Endometrial microvascular endothelial cells (primary cell): Measurements from ENCODE around the gene PICK1. TPM values are rescaled to one million over a fixed set of nuclear protein-coding genes. Genes with fewer than 3 reads are reported as not detected.

Experiments used
- in situ Hi-C: cut with HindIII; loops from 2 replicates; pipeline ENCODE4 v1.10.0; 2017; ENCODE audit warnings: low sequenced_read_pairs, low pct_unique_long_range_greater_than_20kb; ENCODE audit errors: inconsistent ontology term
- total RNA-seq: library from RNA; depleted of rRNA; stranded (reverse); fragments of >200 nt; gene quantifications from one replicate; pipeline ENCODE4 v1.2.3, GENCODE V29; 2015; ENCODE audit errors: inconsistent ontology term

PICK1 gene
- total RNA-seq, 1 donor from 2014 or later = 17.2 TPM

DNA sequence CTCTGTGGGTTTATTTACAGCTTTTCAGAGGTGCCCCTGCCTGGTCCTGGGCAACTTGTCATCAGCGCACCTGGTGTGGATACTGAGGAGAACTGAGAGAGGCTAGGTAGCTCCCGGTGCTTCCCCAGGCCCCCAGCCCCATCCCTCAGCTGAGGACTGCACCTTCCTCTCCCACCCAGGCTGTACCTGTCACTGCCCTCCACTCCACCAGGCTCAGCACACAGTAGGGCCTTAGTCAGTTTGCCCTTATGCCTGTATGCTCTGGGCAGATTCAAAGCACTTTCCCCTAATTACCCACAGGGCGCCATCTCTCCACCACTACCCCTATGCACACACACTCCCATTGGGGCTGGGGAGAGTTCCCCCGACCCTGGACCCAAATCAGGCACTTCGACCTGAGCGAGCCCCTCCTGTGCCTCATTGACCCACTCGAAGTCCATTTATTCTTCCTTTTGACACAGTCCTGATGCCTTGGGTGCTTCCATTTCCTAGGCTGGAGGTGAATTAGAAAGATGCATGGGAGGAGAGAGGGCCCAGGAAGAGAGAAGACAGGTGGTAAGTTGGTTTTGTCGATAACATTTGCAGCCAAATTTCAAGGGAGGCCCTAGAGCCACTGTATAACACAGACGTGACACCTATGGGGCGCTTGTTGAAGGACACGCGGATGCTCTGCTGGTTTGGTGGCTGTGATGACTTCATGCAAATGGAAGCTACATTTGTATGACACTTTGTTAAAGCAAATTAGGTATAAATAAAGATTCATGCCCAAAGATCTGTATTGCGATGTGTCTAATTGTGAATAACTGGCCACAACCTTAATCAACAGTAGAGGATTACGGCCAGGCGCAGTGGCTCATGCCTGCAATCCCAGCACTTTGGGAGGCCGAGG lies 13.8 kb upstream of the PICK1 start:
- in situ Hi-C loops = no loop called here

DNA sequence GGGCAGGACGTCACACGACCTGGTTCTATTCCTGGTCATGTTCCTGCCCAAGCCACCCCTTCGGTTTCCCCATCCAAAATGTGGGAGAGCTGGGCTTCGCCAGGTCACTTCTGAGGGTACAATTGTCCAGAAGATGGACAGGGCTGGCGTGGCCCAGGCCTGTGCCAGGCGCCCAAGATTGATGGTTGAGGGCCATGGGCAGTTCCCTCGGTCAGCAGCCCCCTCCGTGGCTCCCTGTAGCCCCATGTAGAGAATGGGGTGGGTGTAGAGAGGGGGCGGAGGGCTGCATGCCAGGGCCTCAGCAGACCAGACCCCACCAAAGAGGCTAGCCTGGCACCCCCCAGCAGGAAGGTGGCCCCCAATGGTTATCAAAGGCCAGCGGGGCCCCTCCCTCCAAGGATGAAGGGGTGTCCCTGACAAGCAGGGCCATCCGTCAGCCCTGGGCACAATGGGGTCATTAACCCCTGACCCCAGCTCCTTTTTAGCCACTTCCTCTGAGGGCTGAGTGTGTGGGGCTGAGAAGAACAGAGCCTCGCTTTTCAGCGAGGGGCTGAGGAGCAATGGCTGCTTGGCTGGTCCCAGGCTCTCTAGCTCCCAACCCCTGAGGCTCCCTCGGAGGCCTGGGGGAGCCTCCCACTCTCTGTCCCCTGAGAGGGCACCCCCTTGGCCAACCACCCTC lies 11.0 kb upstream of the PICK1 start:
- in situ Hi-C loops = no loop called here

DNA sequence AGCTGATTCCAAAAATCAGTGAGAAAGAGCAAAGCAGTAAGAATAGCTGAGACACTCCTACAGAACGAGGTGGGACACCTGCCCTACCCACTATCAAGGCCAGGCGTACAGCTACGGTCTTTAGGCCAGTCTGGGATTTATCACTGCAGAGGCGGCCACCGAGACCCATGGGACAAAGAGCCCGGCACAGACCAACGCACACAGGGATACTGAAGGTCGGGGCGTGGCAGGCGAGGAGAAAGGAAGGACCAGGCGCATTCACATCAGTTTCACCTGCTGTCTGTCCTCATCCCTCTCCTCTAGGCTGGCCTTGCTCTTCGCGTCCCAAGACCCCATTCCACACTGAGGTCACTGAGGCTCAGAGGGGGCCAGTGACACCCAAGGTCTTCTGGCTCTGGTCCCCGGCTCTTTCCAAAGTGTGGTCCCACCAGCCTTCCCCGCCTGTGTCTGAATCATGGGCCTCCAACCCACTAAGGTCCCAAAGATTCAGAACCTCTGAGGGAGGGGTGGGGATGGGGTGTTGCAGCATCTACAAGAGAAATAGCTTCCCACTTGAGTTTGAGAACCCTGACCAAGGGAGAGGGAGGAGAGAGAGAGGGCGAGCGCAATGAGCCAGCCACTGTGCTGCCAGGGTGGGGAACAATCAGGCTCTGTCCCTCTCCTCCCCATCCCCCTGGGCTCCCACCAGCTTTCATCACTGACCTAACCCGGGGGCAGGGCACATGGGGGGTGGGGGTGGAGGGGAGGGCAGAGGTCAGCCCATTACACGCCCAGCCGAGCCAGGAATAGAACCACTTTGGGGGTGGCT lies 7.2 kb upstream of the PICK1 start:
- in situ Hi-C loops = no loop called here

DNA sequence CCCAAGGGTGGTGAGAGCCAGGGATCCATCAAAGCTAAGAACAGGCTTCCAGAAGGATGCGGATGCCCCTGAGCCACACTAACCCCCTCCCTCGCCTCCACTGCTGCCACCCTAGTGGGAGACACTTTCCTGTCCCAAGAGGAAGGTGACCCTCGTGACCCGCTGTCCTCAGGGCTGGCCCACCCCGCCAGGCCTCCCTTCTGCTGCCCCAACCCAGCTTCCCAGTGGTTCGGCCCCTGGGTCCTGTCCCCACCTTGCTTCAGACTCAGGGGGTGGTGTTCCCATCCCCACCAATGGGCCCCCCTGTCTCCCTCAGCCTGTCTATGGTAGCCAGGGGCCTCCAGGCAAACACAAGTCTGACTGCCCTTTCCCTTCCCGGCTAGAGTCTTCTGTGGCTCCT lies 6.5 kb upstream of the PICK1 start:
- in situ Hi-C loops = no loop called here

DNA sequence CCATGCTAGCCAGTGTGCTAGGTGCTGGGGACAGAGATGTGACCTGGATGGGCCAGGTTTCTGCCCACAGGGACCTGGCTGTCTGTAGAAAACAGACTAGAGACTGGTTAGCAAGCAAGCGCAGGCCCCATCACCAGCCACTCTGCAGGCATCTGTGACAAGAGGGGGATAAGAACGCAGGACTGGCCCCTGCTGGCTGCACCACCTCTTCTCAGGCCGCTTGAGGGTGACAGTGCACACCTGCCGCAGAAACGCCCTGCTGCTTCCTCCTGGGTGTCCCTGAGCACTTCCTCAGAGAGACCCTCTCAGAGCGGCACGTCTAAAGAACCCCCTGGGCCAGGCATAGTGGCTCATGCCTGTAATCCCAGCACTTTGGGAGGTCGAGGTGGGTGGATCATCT lies 5.9 kb upstream of the PICK1 start:
- in situ Hi-C loops = no loop called here

DNA sequence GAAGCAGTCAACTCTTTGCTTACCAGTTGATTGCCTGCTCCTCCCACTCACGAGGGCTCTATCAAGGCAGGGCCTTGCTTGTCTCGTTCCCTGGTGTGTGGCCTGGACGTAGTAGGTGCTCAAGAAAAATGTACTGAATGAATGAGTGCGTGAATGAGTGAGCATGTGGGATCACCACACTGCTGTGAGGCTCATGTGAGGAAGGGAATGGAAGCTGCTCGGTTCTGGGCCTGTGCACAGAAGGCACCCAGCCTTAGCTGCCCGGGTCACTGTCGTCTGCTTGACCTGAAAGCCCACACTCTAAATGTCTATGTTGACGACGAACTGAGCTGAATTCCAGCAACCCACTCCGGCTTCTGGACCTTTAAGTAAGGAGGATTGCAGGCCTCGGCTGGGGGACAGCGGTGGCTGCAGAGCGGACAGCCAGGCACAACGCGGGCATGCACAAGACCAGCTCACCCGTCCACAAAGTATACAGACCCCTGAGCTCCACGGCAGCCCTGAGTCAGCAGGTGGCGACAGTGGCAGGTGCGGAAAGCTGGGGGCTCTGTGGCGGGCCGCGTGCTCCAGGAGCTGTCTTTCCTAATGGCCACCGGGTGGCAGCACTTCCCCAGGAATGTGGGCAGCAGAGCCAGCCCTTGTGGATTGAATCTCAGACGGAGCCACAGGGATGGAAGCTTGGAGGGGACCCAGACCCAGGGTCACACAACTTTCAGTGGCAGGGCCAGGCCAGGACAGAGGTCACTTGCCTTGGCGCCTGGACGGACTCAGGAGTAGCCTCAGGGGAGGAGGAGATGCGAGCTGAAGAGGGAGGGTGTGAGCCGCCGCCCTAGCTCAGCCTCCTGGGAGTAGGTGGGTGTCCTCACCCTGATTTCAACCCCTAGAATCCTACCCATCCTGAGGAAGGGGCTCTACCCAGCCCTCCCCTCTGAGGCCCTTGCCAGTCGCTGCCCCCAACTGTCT lies 5.0 kb upstream of the PICK1 start:
- in situ Hi-C loops = no loop called here

DNA sequence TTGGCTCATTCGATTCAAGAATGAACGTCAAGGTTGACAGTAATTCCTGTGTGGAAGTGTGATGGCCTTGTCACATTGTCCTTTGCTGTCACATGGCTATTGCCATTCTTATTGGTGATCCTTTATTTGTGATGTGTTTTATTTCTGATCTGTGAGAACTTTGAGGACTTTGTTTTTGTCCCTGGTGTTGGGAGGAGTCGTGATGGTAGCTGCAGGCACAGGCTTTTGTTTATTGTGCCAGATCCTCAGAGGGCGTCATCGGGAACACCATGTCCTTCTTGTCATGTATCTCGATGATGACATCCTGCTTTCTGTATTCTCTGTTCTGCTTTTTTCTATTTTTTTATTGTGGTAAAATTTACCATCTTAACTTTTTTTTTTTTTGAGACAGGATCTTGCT lies 5.6 kb downstream of the PICK1 start:
- in situ Hi-C loops = no loop called here

DNA sequence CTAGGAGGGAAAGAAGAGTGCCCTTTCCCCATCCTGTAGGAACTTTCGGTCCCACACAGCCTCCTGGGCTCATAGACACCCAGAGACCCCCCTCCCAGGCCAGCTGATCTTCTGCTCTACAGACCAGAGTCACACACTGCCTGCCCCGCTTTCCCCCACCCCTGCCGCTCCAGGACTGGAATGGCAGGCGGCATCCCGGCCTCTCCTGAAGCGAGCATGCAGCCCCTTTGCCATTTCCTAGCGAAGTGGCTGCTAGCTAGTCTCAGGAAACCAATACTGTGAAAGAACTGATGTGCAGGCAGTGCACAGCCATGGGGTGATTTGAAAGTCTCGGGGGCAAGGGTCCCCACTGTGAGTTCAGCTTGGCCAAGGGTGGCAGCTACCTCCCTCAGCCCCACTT lies 8.3 kb downstream of the PICK1 start:
- in situ Hi-C loops = no loop called here

DNA sequence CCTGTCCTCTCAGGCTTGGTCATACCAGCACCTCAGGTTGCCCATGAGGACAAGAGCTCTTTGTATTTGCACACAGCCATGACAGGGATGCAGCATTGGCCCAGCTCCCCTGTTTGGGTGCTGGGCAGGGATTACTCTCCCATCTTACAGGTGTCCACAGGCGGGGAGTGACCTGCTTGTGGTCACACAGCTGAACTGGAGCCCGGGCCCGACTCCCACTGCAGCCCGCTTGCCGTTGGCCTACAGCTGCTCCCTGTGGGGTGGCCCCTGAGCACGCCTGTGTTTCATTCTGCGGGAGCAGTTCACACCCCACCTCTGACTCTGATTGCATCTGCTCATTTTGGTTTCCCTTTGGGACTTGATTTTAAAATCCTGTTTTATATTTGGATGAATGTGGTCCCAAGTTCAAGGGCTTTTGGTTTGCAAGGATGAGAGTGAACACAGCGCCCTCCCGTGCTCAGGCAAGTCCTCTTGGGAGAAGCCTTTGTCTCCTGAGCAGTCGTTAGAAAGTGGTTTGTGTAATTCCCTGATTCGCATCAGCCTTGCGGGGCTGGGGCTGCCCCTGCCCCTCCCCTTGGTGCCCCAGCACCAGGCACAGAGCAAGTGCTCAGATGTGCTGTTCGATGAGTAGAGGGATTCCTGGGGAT lies 9.3 kb downstream of the PICK1 start:
- in situ Hi-C loops = no loop called here

DNA sequence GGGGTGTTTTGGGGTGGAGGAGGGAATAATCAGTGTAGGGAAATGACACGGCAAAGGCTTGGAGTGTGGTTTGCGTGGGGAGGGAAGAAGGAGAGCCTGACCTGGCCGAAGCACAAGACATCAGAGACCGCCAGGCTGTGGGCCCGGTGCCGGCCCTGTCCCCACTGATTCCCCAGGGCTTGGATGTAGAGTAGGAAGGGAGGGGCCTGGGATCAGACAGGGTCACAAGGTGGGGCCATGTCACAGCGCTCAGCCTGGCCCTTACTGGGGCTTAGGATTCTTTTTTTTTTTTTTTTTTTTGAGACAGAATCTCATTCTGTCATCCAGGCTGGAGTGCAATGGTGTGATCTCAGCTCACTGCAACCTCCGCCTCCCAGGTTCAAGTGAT lies 9.8 kb downstream of the PICK1 start:
- in situ Hi-C loops = no loop called here

DNA sequence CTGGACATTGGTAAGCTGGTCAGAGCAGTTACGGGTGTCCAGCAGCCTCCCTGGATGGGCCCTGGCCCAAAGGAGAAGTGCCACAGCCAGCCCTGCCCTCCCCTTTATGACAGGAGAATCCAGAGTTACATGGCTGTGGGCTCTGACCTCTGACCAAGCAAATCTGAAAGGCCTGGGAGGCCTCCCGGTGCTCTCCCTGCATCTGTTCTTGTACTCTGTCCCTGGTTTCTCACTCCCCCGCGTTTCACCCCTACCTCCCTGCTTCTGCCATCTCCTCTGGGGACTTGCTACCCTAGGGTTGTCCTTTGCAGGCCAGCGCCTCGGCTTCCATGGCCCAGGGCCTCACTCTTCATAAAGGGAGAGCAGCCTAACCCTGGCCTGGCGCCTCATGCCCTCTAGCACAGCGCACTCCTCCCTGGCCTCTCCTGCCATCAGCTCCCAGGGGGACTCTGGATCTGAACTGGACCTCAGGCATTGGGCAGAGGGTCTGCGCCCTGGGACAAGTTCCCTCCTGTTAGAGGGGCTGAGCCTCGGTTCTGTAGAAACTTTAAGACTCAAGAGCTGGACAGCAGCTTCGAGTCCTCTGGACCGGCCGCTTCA lies 10.7 kb downstream of the PICK1 start:
- in situ Hi-C loops = no loop called here

DNA sequence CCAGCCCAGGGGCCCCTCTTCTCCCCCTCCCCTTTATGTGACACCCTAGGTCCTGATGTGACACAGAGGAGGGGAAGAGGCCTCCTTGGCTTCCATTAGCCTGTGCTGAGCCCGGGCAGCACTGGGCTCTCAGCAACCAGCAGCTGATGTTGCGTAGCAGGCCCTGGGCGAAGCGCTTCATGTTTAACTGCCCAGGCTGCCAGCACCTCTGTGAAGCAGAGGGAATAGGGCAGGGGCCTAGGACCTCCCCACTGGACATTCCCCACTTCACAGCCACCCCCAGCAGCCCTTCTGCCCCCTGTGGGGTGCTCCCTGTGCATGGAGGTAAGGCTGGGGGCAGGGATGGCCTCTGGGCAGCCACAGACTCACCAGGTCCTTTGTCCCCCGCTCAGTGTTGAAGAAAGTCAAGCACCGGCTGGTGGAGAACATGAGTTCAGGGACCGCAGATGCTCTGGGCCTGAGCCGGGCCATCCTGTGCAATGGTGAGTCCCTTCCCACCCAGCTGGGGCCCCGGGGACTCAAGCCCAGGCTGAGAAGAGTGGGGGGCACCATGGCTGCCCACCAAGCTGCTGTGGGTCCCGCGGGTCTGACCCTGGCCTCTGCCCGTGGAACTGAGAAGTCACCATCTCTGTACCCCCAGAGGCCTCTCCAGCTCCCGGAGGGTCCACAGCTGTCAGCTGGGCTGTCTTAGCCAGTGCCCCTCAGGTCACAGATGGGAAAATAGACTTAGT lies 11.6 kb downstream of the PICK1 start:
- in situ Hi-C loops = no loop called here

DNA sequence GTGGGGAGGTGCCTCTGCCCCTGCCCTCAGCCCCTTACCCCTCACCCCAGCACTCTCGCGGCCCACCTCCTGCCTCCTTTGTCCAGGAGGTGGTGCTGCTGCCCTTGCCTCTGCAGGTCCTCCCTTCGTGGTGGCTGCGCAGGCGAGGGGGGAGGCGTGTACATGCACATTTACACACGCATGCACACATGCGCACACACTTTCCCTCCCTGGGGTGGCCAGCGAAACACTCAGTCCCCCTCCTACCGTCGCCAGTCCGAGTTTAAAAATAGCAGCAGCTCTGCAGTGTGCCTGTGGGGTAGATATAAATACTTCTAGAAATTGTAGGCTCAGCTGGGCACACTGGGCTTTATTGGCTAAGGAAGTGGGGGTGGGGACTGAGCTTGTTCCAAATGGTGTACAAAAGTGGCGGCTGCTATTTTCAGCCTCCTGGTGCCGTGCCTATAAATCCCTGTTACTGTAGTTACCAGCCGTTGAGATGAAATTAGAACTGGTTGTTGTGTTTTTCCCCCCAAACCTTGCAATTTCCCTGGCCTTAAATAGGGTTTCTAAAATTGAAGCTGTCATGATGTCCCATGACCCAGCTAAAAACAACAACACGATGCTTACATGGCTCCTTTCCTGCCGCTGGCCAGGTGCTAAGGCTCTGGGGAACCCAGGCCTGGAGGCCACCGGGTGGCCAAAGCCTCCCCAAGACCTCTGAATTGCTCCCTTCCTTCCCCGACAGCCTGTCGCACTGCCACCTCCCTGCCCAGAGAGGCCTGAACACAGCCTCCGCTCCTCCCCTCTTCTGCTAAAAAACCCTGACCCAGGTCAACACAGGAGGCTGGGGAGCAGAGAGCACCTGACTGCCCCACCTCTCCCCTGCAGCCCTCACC lies 12.4 kb downstream of the PICK1 start:
- in situ Hi-C loops = no loop called here

DNA sequence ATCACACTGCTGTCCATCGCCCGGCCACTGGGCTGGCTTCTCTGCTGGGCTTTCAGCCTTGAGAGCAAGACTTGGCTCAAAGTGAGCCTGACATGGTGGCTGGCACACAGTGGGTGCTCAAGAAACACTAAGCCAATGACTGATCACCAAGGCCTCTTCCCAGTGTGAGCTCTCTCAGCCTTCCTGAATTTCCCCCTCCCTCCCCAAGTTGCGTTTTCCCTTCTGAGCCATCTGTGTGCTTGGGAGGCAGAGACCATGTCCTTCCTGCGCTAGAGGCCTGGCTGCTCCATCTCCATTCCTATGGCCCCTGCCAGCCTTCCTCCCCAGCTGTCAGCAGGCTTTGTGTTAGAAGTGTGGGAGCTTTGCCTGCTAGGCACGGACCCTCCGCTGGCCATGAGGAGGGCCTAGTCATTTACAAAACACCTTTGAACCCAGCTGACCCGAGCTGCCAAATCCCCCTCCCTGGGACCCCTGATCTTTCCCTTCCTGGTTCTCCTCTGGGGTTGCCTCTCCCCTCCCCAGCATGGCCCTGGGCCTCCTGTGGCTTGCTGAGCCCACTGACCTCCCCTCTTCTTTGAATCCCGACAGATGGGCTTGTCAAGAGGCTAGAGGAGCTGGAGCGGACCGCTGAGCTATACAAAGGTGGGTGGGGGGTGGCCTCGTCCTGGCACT lies 13.2 kb downstream of the PICK1 start:
- in situ Hi-C loops = no loop called here

DNA sequence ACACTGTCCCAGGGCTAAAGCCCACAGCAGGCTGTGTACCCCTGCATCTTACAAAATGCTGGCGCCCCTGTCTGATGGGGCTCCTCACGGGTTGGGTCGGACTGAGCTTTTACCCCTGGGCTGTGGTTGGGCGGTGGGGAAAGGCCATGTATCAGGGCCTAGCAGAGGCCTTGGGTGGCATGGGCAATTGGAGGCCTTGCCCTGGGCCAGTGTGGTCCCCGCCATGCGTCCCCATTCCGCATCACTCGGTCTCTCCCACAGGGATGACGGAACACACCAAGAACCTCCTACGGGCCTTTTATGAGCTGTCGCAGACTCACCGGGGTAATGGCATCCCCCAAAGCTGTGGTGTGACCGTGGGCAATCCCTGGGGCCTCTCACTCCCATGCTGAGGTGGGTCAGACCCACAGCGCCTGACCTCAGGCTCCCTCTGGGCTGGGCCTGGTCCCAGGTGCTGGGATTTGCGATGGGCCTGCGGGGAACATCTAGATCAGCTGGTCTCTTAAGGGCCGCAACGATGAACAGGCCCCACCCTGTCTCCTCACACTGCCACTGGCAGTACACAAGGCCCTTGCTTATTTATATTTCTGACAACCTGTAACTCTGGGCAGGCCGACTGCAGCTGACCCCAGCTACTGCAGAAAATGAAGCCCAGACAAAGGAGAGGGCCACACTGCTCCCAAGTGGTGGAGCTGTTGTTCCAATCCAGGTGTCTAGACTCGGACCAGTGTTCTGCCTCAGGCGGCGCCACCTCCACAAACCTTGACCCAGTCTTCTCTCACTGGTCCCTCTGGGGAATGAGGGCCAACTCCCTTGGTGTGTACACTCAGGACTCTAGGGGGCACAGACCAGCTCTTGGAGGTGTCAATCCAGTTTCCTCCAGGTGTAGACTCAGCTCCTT lies 14.5 kb downstream of the PICK1 start:
- in situ Hi-C loops = no loop called here
